H1 (cell line): ENCODE measurements around the gene CHPF2. TPM values are rescaled to one million over a fixed set of nuclear protein-coding genes. Genes with fewer than 3 reads are reported as not detected.

Source experiments
- CTCF ChIA-PET: fragments of 300-600 bp; sonication (Branson Sonifier 250); formaldehyde crosslinking; loops from one replicate; lab custom pipeline; 2021; ENCODE audit not compliant: partially characterized antibody; lab: Charles Lee
- POLR2A ChIA-PET: fragments of 300-600 bp; sonication (Branson Sonifier 250); formaldehyde crosslinking; loops from one replicate; lab custom pipeline; 2021; ENCODE audit warnings: inconsistent platforms; ENCODE audit not compliant: partially characterized antibody; lab: Charles Lee
- DNase-seq, 2 experiments: peaks; one replicate each; pipeline versions ENCODE4 v3.0.0 to v3.0.0-alpha.2; 2010 to 2022; ENCODE audit warnings: low spot score in 2 of 2, low read depth in 1 of 2, mixed read lengths in 1 of 2
- FAIRE-seq: peaks from 2 replicates; lab custom pipeline; 2011; peaks lifted over from hg19 to GRCh38; lab: Jason Lieb, UNC
- H2AFZ ChIP-seq: 2 replicates; pipeline ENCODE4 v1.8.1; 2012; ENCODE audit warnings: low read length, inconsistent platforms
- H2AK5ac ChIP-seq: 2 replicates; pipeline ENCODE4 v1.6.1; 2013; ENCODE audit warnings: low read depth, low read length
- H2BK120ac ChIP-seq: replicated peaks from 2 replicates; pipeline ENCODE3; 2013; ENCODE audit warnings: low read depth, low read length, inconsistent platforms
- H2BK12ac ChIP-seq: 2 replicates; pipeline ENCODE4 v1.6.1; 2013; ENCODE audit warnings: low read depth, low read length
- H2BK15ac ChIP-seq: 2 replicates; pipeline ENCODE4 v1.6.1; 2013; ENCODE audit warnings: low read length
- H2BK20ac ChIP-seq: 2 replicates; pipeline ENCODE4 v1.6.1; 2013; ENCODE audit warnings: low read length
- H2BK5ac ChIP-seq: 2 replicates; pipeline ENCODE4 v1.6.1; 2013; ENCODE audit warnings: low read depth, low read length
- H3K14ac ChIP-seq: 2 replicates; pipeline ENCODE4 v1.6.1; 2013; ENCODE audit warnings: inconsistent platforms; ENCODE audit not compliant: insufficient read length
- H3K18ac ChIP-seq: 2 replicates; pipeline ENCODE4 v1.6.1; 2013; ENCODE audit warnings: low read length; ENCODE audit errors: extremely low read depth
- H3K23ac ChIP-seq: 2 replicates; pipeline ENCODE4 v1.6.1; 2013; ENCODE audit warnings: inconsistent platforms; ENCODE audit not compliant: insufficient read length
- H3K23me2 ChIP-seq: 2 replicates; pipeline ENCODE4 v1.6.1; 2013; ENCODE audit warnings: low read depth, low read length
- H3K27ac ChIP-seq: 2 replicates; pipeline ENCODE4 v1.6.1; 2011; ENCODE audit warnings: low read depth, low read length, inconsistent platforms
- H3K27me3 ChIP-seq, 4 experiments: replicated peaks in 1 of 4; 1 replicate in 1 of 4; 2 replicates in 3 of 4; pipeline versions ENCODE4 v1.6.1 to v1.8.1; 2011 to 2013; ENCODE audit warnings: low read length in 3 of 4, mild to moderate bottlenecking in 3 of 4, inconsistent platforms in 2 of 4, mixed read lengths in 2 of 4, moderate library complexity in 1 of 4; ENCODE audit not compliant: control insufficient read depth in 3 of 4, insufficient read depth in 3 of 4; ENCODE audit errors: extremely low read depth in 1 of 4
- H3K36me3 ChIP-seq, 4 experiments: 2 replicates each; pipeline versions ENCODE4 v1.6.1 to v1.8.1; 2011 to 2013; ENCODE audit warnings: mild to moderate bottlenecking in 4 of 4, low read length in 3 of 4, moderate library complexity in 2 of 4, control low read depth in 1 of 4, inconsistent platforms in 1 of 4; ENCODE audit not compliant: insufficient read depth in 4 of 4, control insufficient read depth in 2 of 4
- H3K4ac ChIP-seq: replicated peaks from 2 replicates; pipeline ENCODE3; 2013; ENCODE audit warnings: low read length, low read depth, mixed read lengths, inconsistent platforms; ENCODE audit not compliant: insufficient read length
- H3K4me1 ChIP-seq, 4 experiments: replicated peaks in 1 of 4; 1 replicate in 1 of 4; 2 replicates in 3 of 4; pipeline versions ENCODE4 v1.6.1 to v1.8.1; 2011 to 2013; ENCODE audit warnings: low read length in 3 of 4, inconsistent platforms in 2 of 4, mixed read lengths in 1 of 4; ENCODE audit not compliant: insufficient read depth in 4 of 4, control insufficient read depth in 3 of 4
- H3K4me2 ChIP-seq, 2 experiments: 2 replicates each; pipeline versions ENCODE4 v1.6.1 to v1.8.1; 2011 to 2013; ENCODE audit warnings: low read depth in 2 of 2, low read length in 2 of 2, control low read depth in 1 of 2, inconsistent platforms in 1 of 2, mild to moderate bottlenecking in 1 of 2; ENCODE audit not compliant: insufficient read depth in 1 of 2
- H3K4me3 ChIP-seq, 4 experiments: fragments of 200-600, 300-600 bp in 1 of 4; sonication (generic), shearing (Covaris generic), sonication (Bioruptor Twin) in 1 of 4; 2 replicates each; pipeline versions ENCODE4 v1.5.1 to v1.8.1; 2011 to 2016; ENCODE audit warnings: low read length in 4 of 4, low read depth in 3 of 4, control low read depth in 2 of 4, inconsistent platforms in 2 of 4, mild to moderate bottlenecking in 2 of 4, mixed read lengths in 1 of 4, moderate library complexity in 1 of 4; ENCODE audit not compliant: insufficient read depth in 2 of 4; ENCODE audit errors: extremely low read depth in 1 of 4
- H3K56ac ChIP-seq: replicated peaks from 2 replicates; pipeline ENCODE3; 2013; ENCODE audit warnings: low read depth, mild to moderate bottlenecking, mixed read lengths, low read length, inconsistent platforms; ENCODE audit not compliant: insufficient read length
- H3K79me1 ChIP-seq: 2 replicates; pipeline ENCODE4 v1.6.1; 2013; ENCODE audit warnings: low read depth, low read length, control low read depth
- H3K79me2 ChIP-seq, 2 experiments: 2 replicates each; pipeline versions ENCODE4 v1.6.1 to v1.8.1; 2012 to 2013; ENCODE audit warnings: low read length in 2 of 2, mild to moderate bottlenecking in 2 of 2, inconsistent platforms in 1 of 2; ENCODE audit not compliant: insufficient read depth in 2 of 2, control insufficient read depth in 1 of 2
- H3K9ac ChIP-seq, 4 experiments: replicated peaks in 1 of 4; 1 replicate in 1 of 4; 2 replicates in 3 of 4; pipeline versions ENCODE4 v1.6.1 to v1.8.1; 2011 to 2013; ENCODE audit warnings: low read depth in 3 of 4, low read length in 3 of 4, control low read depth in 2 of 4, mild to moderate bottlenecking in 2 of 4, moderate library complexity in 2 of 4, inconsistent platforms in 1 of 4; ENCODE audit errors: extremely low read depth in 1 of 4
- H3K9me3 ChIP-seq, 2 experiments: 2 replicates each; pipeline versions ENCODE4 v1.6.1 to v1.8.1; 2012 to 2013; ENCODE audit warnings: mild to moderate bottlenecking in 2 of 2, moderate library complexity in 2 of 2, control low read depth in 1 of 2, inconsistent platforms in 1 of 2, low read depth in 1 of 2, low read length in 1 of 2, mixed read lengths in 1 of 2; ENCODE audit not compliant: insufficient read depth in 2 of 2
- H4K20me1 ChIP-seq, 2 experiments: replicated peaks in 1 of 2; 2 replicates each; pipeline versions ENCODE3 to v1.8.1; 2011 to 2013; ENCODE audit warnings: inconsistent platforms in 2 of 2, low read length in 2 of 2, mild to moderate bottlenecking in 1 of 2; ENCODE audit not compliant: insufficient read depth in 2 of 2, control insufficient read depth in 1 of 2
- H4K5ac ChIP-seq: 2 replicates; pipeline ENCODE4 v1.6.1; 2013; ENCODE audit warnings: low read length, low read depth, mixed read lengths, inconsistent platforms; ENCODE audit not compliant: insufficient read length
- H4K8ac ChIP-seq: 2 replicates; pipeline ENCODE4 v1.8.0; 2013; ENCODE audit warnings: mild to moderate bottlenecking, moderate library complexity, low read length, inconsistent platforms; ENCODE audit not compliant: insufficient read depth; ENCODE audit errors: extremely low read depth
- H4K91ac ChIP-seq: replicated peaks from 2 replicates; pipeline ENCODE3; 2013; ENCODE audit warnings: low read length, mixed read lengths, inconsistent platforms; ENCODE audit not compliant: insufficient read length
- CHD2 ChIP-seq: IDR thresholded peaks from 2 replicates; pipeline ENCODE4 v1.6.1; 2012; ENCODE audit warnings: low read length, improper control_type of control experiment
- MAFK ChIP-seq: IDR thresholded peaks from 2 replicates; pipeline ENCODE4 v1.6.1; 2012; ENCODE audit warnings: low read depth, mild to moderate bottlenecking, improper control_type of control experiment, low read length
- POU5F1 ChIP-seq: IDR thresholded peaks from 2 replicates; pipeline ENCODE4 v1.6.1; 2011; ENCODE audit warnings: low read depth, mild to moderate bottlenecking, low read length, moderate library complexity
- WGBS, 2 experiments: shearing (Covaris generic) in 1 of 2; methylation state at CpG; one replicate each; pipeline versions ENCODE4 v1.1.6 to v1.1.7; 2013 to 2015; ENCODE audit warnings: low lambda C conversion rate in 2 of 2, mixed read lengths in 2 of 2, inconsistent platforms in 1 of 2, low coverage in 1 of 2, missing lambda C conversion rate in 1 of 2; ENCODE audit not compliant: insufficient replicate concordance in 2 of 2, insufficient coverage in 1 of 2, insufficient read length in 1 of 2; ENCODE audit errors: extremely low coverage in 1 of 2, missing lambda C conversion rate in 1 of 2; 5-methylcytosine and 5-hydroxymethylcytosine counted together
- polyA plus RNA-seq, 7 experiments: library from polyadenylated mRNA; depleted of rRNA in 3 of 7; stranded (reverse) in 5 of 7; unstranded in 2 of 7; fragments of >200 nt in 5 of 7; fragments of 200-250 nt in 2 of 7; gene quantifications; 1 replicate in 5 of 7; 2 replicates in 1 of 7; 4 replicates in 1 of 7; pipeline versions ENCODE4 v1.2.1 to v1.2.3, GENCODE V29; 2011 to 2013; ENCODE audit warnings: missing spikeins in 2 of 7, mixed read lengths in 2 of 7
- total RNA-seq: library from RNA; stranded (reverse); fragmentation: NEBNext Ultra II Directional; extraction: Animal tissue kit (Norgen Biotek cat#: 25700); gene quantifications from 2 replicates; pipeline ENCODE4 v1.2.1, GENCODE V29; 2021

Gene CHPF2
- total and polyA plus RNA-seq, 2 of the 8 experiments (the other 6 are each of a cell fraction or from before 2014, with no cell fraction given), result 14.4 to 20.6 TPM

- peaks cover 0 to 58% (median 40%) of the 10 kb centered on the region in 4 experiments; a peak in 6 of 7 replicates for H3K4me1 ChIP-seq
- 63% methylated on average over 4 of the region's 4 CpGs; no CpG with 5 or more reads in 1 of the 2 experiments for WGBS, 2 experiments
- no peak overlapping the region for H4K8ac ChIP-seq
- H4K20me1 ChIP-seq, result peaks cover 1 to 9% of the 10 kb centered on the region in 2 experiments
- no peak overlapping the region for H3K4ac ChIP-seq
- CTCF ChIA-PET, result interaction anchor here (0.8 to 5.1 kb wide), 12 partner anchors 9 to 122 kb away, joined by 3 to 43 read pairs (median 3); partner anchors contain the start of gene ABCF2
- no peak overlapping the region for H2AFZ ChIP-seq
- peak overlapping the region; percentile 48; the same call in 1 of the 2 replicates for H2BK20ac ChIP-seq
- POLR2A ChIA-PET, result interaction anchor here (0.8 to 1.5 kb wide), 4 partner anchors 9 to 273 kb away, joined by 3 to 6 read pairs (median 4); partner anchors contain the start of gene RHEB
- no peak overlapping the region for H2BK120ac ChIP-seq
- FAIRE-seq, result no peak
- no peak overlapping the region for H3K18ac ChIP-seq
- H2BK12ac ChIP-seq, result 0 out of 2 replicates have a peak overlapping the region, but pooled peaks have one; percentile 60
- H3K27ac ChIP-seq, result no peak overlapping the region
- H3K4me2 ChIP-seq, result peak overlapping the region in 1 of 2 experiments; percentile 67; a peak in 1 of 4 replicates
- H3K9ac ChIP-seq, result no peak overlapping the region
- no peaks in the 10 kb centered on the region for H3K36me3 ChIP-seq
- no peak overlapping the region for H3K23ac ChIP-seq
- H4K91ac ChIP-seq, result peak overlapping the region; percentile 6
- peaks cover 22% of the 10 kb centered on the region for H3K23me2 ChIP-seq
- peak overlapping the region; percentile 75; the same call in 1 of the 2 replicates for H2AK5ac ChIP-seq
- H3K4me3 ChIP-seq, result no peak overlapping the region
- no peak overlapping the region for H4K5ac ChIP-seq
- peaks cover 3% of the 10 kb centered on the region; the same call in 1 of the 2 replicates for H3K79me1 ChIP-seq
- TF ChIP-seq MAFK (no peak), POU5F1 (no peak), CHD2 (no peak)
- TF ChIP-seq, all 59 proteins: peak for 0
- Histone ChIP-seq H2BK5ac (no peak overlapping the region), H2BK15ac (peak overlapping the region; percentile 92; the same call in 1 of the 2 replicates), H3K14ac (no peak overlapping the region), H3K27me3 (peaks cover 20 to 68% (median 59%) of the 10 kb centered on the region in 4 experiments), H3K79me2 (no peaks in the 10 kb centered on the region), H3K56ac (no peak overlapping the region), H3K9me3 (no peaks in the 10 kb centered on the region)
- DNase-seq, result peak in 1 of 2 experiments; percentile 52
Measured at GRCh38 chr7:151246851-151247580, 14.7 kb downstream of the CHPF2 start.
